Testis (tissue), 3 donors: Measurements from ENCODE around the gene MYO18A. TPM values are rescaled to one million over a fixed set of nuclear protein-coding genes. Genes with fewer than 3 reads are reported as not detected.
"Not testable (repeated sequence)": the region's sequence is repeated elsewhere in the genome, so short reads cannot be mapped to it uniquely, and the experiment has no call there.

Experiments
- DNase-seq: peaks from one replicate; pipeline ENCODE4 v3.0.0-alpha.2; 2019
- H3K27ac ChIP-seq, 2 donors: fragments of 200-600 bp; sonication (generic); one replicate each; pipeline ENCODE4 v1.5.1; 2019
- H3K27me3 ChIP-seq: fragments of 200-600 bp; sonication (generic); one replicate; pipeline ENCODE4 v1.5.1; 2019
- H3K36me3 ChIP-seq: fragments of 200-600 bp; sonication (generic); one replicate; pipeline ENCODE4 v1.5.1; 2017; ENCODE audit warnings: low read depth; ENCODE audit errors: missing control alignments
- H3K4me1 ChIP-seq: fragments of 200-600 bp; sonication (generic); one replicate; pipeline ENCODE4 v1.5.1; 2019
- H3K4me3 ChIP-seq, 2 donors: fragments of 200-600 bp; sonication (generic); one replicate each; pipeline ENCODE4 v1.5.1; 2017 to 2019
- H3K9me3 ChIP-seq: fragments of 200-600 bp; sonication (generic); one replicate; pipeline ENCODE4 v1.5.1; 2017
- CTCF ChIP-seq, 3 experiments: fragments of 450-650 bp in 2 of 3; fragments of 200-600 bp in 1 of 3; sonication (generic) in 1 of 3; IDR thresholded peaks; one replicate each; pipeline ENCODE4 v1.5.1; 2016 to 2019; ENCODE audit warnings: antibody characterized with exemption in 3 of 3, mild to moderate bottlenecking in 2 of 3, moderate library complexity in 1 of 3
- POLR2A ChIP-seq: fragments of 450-650 bp; IDR thresholded peaks from one replicate; pipeline ENCODE4 v1.6.1; 2017; ENCODE audit warnings: antibody characterized with exemption, mild to moderate bottlenecking, moderate library complexity
- WGBS, 2 donors: methylation state at CpG; one replicate each; pipeline ENCODE4 v1.1.5; 2018; 5-methylcytosine and 5-hydroxymethylcytosine counted together
- intact Hi-C: fragments of 100-400 bp; cut with DNase I; formaldehyde crosslinking; loops from one replicate; pipeline ENCODE4 v1.15.1; 2023; ENCODE audit warnings: low total_unique reads
- polyA plus RNA-seq: library from polyadenylated mRNA; stranded (reverse); fragments of 350-450 nt; fragmentation: Illumina TruSeq; extraction: RNeasy Lipid Tissue Mini Kit (QIAGEN cat#74804); gene quantifications from one replicate; pipeline ENCODE4 v1.2.3, GENCODE V29; 2014; ENCODE audit warnings: low read depth, low replicate concordance; ENCODE audit not compliant: insufficient read depth
- total RNA-seq, 2 donors: library from RNA; depleted of rRNA; stranded (reverse); fragments of >200 nt; gene quantifications; one replicate each; pipeline ENCODE4 v1.2.3, GENCODE V29; 2016

The MYO18A gene
- total and polyA plus RNA-seq, 3 donors from 2014 or later: 89.1 to 154 (median 91.1) TPM

DNA sequence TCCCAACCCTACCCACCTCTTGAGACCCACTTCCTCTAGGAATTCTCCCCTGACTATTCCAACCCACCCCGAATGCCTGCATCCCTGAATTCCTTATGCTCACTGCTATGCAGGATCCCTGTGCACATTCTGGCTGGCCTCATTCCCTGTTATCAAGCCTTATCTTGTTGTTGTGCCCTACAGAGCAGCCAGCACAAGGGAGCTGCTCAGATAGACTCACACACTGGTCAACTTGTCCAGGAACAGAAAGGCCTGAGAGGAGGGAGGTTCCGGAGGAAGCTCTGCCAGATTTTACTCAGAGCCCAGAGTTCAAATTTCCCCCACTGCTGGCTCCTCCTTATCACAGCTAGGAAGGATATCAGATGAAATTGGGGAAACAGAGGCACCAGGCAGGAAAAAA is 24.8 kb upstream of the MYO18A start:
- H3K9me3 ChIP-seq: no peaks in the 10 kb centered on the region
- H3K27ac ChIP-seq: peak overlapping the region in 1 of 2 donors; percentile 19
- 39 to 45% methylated on average over 2 of the region's 2 CpGs for WGBS, 2 donors
- intact Hi-C loops: no loop called here
- no peak overlapping the region for H3K4me3 ChIP-seq
- H3K36me3 ChIP-seq: no peaks in the 10 kb centered on the region
- peak; percentile 75 for DNase-seq
- peaks cover 8% of the 10 kb centered on the region for H3K4me1 ChIP-seq
- no peaks in the 10 kb centered on the region for H3K27me3 ChIP-seq
- TF ChIP-seq POLR2A (no peak), CTCF (IDR thresholded peaks at IDR 0.05) (no peak)

DNA sequence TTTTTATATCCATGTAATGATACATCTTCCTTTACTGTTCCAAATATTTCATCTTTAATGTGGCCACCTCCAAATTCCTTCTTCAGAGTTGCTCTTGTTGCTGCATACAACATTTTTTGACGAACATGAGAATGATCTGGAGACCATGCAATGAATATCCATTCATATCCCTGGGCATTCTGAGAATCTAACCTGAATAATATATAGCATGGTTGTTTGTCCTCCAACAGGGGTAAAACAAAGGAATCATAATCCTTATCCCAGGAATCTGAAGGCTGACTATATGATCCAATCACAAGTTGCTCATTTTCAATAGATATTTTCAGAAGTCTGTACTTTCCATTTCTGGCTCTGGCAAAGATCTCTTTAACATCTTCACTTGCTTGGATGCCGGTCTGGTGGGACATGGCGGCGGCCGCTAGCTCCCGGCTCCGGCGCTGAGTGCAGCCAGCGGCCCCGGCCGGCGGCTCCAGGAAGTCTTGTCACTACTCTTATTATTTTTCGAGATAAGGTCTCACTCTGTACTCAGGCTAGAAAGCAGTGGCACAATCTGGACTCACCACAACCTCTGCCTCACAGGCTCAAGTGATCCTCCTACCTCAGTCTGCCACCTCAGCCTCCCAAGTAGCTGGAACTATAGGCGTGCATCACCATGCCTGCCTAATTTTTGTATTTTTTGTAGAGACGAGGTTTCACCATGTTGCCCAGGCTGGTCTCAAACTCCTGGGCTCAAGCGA is 24.0 kb upstream of the MYO18A start:
- intact Hi-C loops, H3K4me3 ChIP-seq, H3K27ac ChIP-seq, H3K27me3 ChIP-seq, H3K4me1 ChIP-seq, H3K36me3 ChIP-seq, H3K9me3 ChIP-seq: not testable (repeated sequence)
- WGBS, 2 donors: 28 to 54% methylated on average over 16 of the region's 16 CpGs
- DNase-seq: peak; percentile 38

GRCh38 chr17:29197516-29198272 is 17.5 kb upstream of the MYO18A start:
- intact Hi-C loops: no loop called here
- Histone ChIP-seq H3K4me3 (no peak overlapping the region), H3K27me3 (no peaks in the 10 kb centered on the region), H3K4me1 (no peaks in the 10 kb centered on the region), H3K9me3 (no peaks in the 10 kb centered on the region), H3K27ac (no peak overlapping the region), H3K36me3 (no peaks in the 10 kb centered on the region)
- WGBS, 2 donors: 87 to 95% methylated on average over 16 of the region's 16 CpGs
- no peak for DNase-seq
- no peak for TF ChIP-seq POLR2A
- TF ChIP-seq CTCF (IDR thresholded peaks at IDR 0.05): no peak

DNA sequence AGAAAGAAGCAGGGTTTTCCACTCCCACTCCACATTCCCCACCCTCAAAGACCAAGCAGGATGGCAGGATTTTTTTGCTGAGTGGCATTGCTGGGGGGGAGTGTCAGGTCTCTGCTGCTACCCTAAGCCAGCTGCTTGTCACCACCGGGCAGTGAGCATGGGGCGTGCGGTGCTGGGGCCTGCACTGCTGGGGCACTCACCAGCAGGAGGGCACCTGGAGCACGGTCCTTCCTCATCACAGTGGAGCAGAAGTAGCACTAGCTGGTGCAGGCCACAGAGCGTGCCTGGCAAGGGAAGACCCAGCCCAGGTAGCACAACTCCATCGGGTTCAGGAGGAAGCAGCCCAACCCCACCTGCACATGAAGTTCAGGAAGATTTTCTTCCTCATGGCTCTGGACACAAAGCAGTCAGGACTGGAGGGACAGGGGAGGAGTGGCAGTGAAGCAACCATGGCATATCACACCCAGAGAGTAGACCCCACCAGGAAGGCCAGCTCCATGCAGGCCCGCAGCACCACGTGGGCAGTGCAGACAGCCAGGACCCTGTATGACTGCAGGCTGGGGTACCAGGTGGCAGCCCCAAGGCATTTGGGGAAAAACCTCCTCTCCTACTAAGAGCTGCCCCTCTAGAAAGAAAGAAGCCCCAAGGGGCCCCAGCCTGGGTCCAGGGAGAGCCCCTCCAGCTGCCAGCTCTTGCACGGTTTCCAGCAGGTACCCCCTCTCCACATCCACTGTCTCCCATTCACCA is 16.7 kb upstream of the MYO18A start:
- H3K9me3 ChIP-seq: no peaks in the 10 kb centered on the region
- no peak overlapping the region for H3K27ac ChIP-seq
- H3K27me3 ChIP-seq: no peaks in the 10 kb centered on the region
- intact Hi-C loops: no loop called here
- H3K36me3 ChIP-seq: no peaks in the 10 kb centered on the region
- DNase-seq: no peak
- TF ChIP-seq CTCF (IDR thresholded peaks at IDR 0.05) (no peak), POLR2A (no peak)
- 87% methylated on average over 3 to 7 of the region's 9 CpGs for WGBS, 2 donors
- no peaks in the 10 kb centered on the region for H3K4me1 ChIP-seq
- H3K4me3 ChIP-seq: no peak overlapping the region

DNA sequence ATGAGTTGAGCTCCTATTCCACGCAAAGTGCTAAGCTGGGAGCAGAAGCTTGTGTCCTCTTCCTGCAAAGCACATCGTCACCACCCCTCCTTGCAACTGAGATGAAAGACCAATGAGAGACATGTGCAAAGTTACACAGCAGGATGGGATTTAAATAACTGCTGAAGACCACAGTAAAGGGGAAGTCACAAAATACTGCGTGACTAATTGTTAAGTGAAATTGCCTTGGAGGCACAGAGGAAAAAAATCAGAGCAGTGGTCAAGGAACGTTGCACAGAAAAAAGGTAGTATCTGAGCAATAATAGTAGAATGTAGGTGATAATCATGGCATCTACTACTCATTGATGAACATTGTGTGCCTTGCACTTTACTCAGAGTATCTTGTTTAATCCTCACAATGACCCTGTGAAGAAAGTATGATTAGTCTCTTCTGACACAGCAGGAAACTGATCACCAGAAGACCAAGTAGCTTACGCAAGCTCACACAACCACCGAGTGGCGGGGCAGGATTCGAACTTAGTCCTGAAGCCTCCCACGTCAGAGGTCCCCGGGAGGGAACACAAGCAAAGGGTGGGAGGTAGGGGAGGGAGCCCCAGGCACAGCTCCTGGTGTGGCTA is 15.4 kb upstream of the MYO18A start:
- Histone ChIP-seq H3K27ac (no peak overlapping the region), H3K4me1 (no peaks in the 10 kb centered on the region), H3K36me3 (no peaks in the 10 kb centered on the region), H3K4me3 (no peak overlapping the region), H3K27me3 (no peaks in the 10 kb centered on the region), H3K9me3 (no peaks in the 10 kb centered on the region)
- 75 to 78% methylated on average over 10 of the region's 10 CpGs for WGBS, 2 donors
- intact Hi-C loops: no loop called here
- no peak for DNase-seq
- no peak for TF ChIP-seq CTCF (IDR thresholded peaks at IDR 0.05)
